ENCODE data around the gene DNAJC18.

Gene DNAJC18

DNA sequence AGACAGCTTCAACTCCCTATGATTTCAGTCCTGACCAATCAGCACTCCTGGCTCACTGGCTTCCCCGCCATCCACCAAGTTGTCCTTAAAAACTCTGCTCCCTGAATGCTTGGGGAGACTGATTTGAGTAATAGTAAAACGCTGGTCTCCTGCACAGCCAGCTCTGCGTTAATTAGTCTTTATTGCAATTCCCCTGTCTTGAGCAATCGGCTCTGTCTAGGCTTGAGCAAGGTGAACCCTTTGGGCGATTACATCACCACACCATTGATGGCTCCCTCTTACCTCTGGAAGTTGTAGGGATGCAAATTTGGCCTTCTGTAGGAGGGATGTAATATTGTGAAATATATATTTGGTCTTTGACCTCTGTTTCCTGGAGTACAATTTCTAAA is 53.3 kb downstream of the DNAJC18 start:
- DNase-seq, result peak in 1 of 3 donors; percentile 18

GRCh38 chr5:139385061-139386049 is 54.0 kb downstream of the DNAJC18 start:
- peak; percentile 43 to 53 (median 43) for DNase-seq

- DNase-seq, result no peak
Measured at GRCh38 chr5:139384591-139385051, 54.7 kb downstream of the DNAJC18 start.

GRCh38 chr5:139383993-139384590 is 55.2 kb downstream of the DNAJC18 start:
- no peak for DNase-seq

DNA sequence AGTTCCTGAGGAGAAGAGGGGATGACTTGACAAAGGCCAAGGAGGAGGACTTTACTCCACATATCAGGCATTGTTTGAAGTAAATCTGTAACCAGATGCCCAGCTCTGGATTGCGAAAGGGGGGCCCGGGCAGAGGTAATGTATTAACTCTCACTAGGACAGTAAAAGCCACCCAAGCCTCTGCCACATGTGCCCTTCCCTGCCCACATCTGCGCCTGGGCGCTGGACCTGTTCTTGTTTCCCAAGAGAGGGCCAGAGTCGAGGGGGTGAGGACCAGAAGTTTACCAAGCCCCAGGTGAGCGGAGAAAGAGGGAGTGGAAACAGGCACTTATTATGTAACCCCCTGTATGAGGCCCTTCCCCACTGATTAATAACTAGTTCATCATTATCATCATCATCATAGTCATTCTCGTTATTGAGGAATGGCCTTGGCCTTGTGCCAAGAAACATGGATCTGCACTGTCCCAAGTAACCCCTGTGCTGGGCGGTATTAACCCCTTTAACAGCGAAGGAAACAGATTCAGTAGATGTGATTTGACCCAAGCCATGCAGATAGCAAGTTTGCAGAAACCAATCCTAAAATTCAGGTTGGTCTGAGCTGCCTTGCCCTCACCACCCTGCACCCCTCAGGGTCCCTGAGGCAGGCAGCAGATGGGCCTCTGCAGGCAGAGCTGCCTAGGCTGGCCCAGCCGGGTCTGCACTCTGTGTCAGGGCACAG is 55.9 kb downstream of the DNAJC18 start, which contains the start of gene SLC23A1:
Gene SLC23A1 (minus strand): TSS at position 23 of the 718 bp plus-strand sequence. CDS start 44 bp downstream, outside the sequence.
- DNase-seq, result no peak

DNA sequence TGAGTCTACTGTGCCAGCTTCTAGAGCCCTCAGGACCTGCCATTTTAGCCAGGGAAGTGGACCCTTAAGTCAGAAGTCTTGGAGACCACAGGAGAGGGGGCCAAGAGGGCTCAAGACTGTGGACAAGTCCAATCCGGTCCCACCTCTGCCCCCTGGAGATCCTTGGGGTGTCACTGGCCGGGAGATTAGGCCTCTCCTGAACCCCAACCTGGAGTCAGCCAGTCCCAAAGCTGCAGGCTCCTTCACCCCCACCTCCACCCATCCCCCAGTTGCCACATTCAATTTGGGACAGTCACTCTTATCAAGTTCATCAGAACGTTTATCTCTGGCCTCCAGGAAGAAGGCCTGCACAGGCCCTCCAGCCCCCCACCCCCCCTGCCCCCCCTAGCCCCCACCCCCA is 56.5 kb downstream of the DNAJC18 start:
- DNase-seq, result no peak

DNA sequence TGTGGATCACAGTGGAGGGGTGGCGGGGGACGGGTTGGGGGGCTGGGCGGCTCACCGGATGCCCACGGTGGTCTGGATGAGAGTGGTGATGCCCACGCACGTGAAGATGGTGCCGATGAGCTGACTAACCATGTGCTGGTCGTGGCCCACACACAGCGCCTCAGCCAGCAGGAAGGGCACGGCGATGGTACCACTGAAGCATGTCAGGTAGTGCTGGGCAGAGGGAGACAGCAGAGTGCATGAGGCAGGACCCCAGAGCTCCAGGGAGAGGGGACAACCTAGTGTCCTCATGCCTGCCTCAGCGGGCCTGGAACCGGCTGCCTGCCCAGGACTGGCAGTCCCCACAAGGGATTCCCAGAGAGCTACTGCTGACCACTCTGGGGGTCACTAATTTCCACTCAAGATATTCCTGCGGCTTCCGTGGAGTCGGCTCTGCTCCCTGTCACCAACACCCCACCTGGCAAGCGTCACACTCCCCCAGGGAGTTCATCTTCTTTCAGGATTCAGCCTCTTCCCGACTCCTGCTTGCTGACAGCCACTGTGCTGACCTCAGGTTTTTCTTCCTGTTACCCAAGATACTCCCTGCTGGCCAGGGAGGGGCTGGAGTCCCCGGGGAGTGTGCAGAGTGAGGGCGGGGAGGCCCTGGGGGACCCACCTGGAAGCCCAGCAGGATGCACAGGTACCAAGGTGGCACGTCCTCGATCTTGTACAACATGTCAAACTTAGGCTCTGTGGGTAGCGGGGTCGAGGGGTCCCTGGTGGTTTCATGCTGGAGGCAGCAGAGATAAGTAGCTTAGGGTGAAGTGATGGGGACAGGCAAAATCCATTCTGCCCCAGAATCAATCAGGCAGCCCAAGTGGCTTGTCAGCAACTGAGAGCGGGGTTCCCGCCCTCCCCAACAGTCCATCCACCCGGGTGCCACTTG is 57.2 kb downstream of the DNAJC18 start:
- DNase-seq, result no peak

DNA sequence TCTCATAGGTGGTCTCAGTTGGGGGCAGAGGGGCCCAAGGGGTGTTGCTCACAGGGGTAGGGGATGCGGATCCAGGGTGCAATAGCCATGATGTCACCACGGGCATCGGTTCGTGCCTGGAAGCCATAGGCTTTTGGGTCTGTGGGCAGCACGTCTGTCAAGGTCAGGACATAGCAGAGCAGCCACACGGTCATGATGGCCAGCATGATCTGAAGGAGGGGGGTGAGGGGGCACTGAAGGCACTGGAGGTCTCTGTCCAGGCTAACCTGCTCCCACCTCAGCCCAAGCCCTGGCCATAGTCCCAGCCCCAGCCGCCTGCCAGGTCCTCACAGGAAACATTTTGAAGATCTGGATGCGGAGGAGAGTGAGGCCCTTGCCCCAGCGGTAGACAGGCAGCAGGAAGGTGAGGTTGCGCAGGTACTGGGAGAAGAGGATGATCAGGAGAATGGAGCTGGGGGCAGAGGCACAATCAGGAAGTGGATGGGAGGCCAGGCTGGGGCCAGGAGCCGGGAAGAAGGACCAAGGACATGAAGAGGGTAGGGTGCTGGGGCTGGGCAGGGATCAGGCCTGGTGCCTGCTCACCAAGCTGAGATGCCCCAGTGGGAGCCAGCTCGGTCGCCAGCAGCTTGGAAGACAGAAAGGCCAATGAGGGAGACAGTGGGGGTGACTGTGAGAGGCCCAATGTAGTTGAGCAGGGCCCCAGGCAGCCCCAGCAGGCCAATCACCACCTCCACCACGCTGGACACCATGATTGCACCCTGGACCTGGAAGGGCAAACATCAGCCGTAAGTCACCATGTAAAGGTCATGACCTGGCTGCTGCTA is 59.5 kb downstream of the DNAJC18 start:
- DNase-seq, result no peak

DNA sequence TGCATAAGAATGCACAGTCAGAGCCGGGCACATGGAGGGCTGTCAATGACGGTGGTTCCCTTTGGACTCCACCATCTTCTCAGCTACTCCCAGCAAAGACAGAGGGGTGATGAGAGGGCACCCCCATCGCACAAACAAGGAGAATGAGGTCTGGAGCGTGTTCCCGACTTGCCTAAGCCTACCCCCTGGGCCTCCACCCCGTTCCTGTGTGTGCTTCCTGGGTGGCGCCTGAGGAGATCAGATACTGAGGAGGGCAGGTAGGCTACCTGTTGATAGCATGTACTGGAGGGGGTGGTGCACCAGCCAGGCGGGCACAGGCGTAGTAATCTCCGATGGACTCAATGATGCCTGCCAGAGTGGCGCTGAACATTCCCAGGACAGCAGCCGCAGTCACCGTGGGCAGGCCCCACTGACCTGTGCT is 60.4 kb downstream of the DNAJC18 start:
- no peak for DNase-seq

- DNase-seq, result no peak
Measured at GRCh38 chr5:139378101-139378825, 61.1 kb downstream of the DNAJC18 start.

GRCh38 chr5:139377226-139377625 is 62.1 kb downstream of the DNAJC18 start:
- no peak for DNase-seq

- DNase-seq, result no peak
Measured at GRCh38 chr5:139376364-139376763, 63.0 kb downstream of the DNAJC18 start.

- DNase-seq, result no peak
Measured at GRCh38 chr5:139374909-139375308, 64.4 kb downstream of the DNAJC18 start.

DNA sequence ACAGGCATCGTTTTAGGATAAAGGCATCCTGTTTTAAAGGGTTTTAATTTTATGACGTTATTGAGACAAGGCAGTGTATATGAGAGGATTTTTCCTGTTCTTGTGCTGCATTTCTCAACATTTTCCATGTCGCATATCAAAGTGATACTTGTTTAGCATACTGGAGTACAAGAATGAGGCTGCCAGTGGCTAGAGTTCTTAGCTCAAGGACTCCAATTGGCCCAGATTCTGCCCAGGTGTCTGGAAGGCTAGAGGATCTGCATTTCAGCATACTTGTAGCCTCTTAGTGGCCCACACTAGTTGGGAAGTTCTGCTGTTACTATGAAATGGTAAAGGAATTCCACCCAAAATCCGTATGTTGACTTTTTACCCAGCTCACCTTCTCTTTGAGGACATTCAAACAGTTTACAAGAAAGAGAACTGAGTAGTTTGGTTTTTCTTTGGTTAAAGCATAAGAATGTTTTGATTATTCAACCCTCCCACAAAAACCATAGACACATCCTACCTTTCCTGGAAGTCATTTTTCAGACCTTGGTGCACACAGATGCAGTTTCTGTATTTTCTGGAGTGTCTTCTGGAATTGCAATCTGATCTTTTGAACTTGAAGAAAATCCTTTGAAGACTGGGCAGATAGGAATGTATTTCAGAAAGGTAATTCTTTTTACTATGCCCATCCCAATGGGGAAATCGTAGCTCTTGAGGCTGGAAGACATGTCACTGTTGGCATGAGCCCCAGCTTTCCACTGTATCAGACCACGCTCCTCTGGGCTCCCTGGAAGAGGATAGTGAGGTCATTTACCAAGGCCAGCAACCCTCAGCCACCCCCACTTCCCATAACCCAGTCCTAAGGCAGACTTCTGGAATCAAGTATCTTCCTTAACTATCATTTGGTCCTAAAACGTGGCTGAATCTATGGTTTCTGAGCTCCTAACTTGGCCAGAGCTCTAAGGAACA is 67.6 kb downstream of the DNAJC18 start:
- no peak for DNase-seq

GRCh38 chr5:139369181-139369580 is 70.1 kb downstream of the DNAJC18 start:
- no peak for DNase-seq

DNA sequence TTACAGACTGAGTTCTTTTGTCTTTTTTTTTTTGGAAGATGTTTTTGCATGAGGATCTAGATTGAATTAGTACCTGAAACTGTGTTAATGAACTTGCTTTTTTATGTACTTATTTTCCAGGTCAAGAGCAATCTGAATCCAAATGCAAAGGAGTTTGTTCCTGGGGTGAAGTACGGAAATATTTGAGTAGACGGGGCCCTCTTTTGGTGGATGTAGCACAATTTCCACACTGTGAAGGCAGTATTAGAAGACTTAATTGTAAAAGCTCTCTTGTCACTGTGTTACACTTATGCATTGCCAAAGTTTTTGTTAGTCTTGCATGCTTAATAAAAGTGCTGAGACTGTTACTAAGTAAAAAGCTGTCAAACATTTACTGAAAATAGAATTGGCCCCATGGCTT is 70.7 kb downstream of the DNAJC18 start:
- no peak for DNase-seq

DNA sequence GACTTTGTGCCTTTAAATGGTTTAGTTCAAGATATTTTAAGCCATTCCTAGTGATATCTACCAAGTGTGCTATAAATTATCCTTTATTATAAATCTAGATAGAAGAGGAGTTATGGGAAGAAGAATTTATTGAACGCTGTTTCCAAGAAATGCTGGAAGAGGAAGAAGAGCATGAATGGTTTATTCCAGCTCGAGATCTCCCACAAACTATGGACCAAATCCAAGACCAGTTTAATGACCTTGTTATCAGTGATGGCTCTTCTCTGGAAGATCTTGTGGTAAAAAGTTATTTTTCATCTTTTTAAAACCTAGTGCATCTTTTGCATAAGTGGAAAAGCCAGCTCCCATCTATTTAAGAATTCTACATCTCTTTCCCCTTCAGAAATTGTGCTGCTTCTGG is 74.9 kb downstream of the DNAJC18 start:
- DNase-seq, result no peak

DNA sequence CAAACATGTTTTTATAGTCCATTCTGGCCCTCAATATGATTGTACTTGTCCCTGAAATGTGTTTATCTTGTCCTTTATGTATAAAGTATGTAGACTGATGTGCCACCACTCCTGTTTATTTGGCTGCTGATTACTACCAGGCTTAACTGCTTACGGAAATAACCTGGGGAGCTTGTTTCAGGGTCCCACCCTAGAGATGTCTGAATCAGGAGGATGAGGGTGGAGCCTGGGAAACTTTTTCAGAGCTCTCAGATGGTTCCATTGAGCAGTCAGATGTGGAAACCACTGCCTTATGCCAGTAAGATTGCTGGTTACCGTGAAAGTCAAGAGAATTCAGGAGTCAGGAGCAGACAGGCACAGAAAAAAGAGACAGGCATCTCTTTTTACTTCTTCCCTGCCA is 75.4 kb downstream of the DNAJC18 start:
- DNase-seq, result no peak

DNA sequence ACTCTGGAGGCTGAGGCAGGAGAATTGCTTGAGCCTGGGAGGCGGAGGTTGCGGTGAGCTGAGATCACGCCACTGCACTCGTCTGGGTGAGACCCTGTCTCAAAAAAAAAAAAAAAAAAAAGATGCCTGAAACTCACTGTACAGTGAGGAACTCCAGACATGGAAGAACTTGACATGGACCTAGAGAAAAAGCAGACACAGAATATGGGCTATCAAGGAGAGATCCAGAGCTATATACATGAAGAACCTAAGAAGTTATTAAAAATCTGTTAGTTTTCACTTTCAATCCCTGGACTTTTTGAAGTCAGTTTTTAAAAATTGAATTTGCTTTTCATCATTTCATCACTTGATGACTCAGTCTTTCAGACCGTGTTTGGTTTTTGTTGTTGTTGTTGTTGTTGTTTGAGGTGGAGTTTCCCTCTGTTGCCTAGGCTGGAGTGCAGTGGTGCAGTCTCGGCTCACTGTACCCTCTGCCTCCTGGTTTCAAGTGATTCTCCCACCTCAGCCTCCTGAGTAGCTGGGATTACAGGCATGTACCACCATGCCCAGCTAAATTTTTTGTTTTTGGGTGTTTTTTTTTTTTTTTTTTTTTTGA is 77.4 kb downstream of the DNAJC18 start:
- DNase-seq, result peak in 1 of 3 donors; percentile 28
